ENCODE measurements around the gene ANP32B.

DNA sequence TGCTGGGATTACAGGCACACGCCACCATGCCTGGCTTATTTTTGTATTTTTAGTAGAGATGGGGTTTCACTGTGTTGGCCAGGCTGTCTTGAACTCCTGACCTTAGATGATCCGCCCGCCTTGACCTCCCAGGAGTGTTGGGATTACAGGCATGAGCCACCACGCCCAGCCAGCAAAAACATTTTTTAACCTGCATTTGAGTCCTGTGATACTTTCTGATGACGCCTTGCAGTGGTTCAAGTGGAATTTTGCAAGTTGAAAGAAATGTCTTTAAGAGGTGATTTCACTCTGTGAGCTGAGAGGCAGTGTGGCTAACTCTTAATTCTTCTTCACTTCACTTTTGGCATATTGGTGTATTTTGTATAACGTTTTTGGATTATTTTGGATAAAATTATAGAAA lies 9.1 kb downstream of the ANP32B start:
- TF ChIP-seq, protein P1, sequence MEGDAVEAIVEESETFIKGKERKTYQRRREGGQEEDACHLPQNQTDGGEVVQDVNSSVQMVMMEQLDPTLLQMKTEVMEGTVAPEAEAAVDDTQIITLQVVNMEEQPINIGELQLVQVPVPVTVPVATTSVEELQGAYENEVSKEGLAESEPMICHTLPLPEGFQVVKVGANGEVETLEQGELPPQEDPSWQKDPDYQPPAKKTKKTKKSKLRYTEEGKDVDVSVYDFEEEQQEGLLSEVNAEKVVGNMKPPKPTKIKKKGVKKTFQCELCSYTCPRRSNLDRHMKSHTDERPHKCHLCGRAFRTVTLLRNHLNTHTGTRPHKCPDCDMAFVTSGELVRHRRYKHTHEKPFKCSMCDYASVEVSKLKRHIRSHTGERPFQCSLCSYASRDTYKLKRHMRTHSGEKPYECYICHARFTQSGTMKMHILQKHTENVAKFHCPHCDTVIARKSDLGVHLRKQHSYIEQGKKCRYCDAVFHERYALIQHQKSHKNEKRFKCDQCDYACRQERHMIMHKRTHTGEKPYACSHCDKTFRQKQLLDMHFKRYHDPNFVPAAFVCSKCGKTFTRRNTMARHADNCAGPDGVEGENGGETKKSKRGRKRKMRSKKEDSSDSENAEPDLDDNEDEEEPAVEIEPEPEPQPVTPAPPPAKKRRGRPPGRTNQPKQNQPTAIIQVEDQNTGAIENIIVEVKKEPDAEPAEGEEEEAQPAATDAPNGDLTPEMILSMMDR (IDR thresholded peaks at IDR 0.05) = no peak
- TF ChIP-seq POLR2A (IDR thresholded peaks at IDR 0.05) = no peak

Data from adrenal gland (tissue), 5 donors.